Head of caudate nucleus (tissue), 42 donors: ENCODE measurements around the gene UGT1A6.
"Not testable (repeated sequence)": the region's sequence is repeated elsewhere in the genome, so short reads cannot be mapped to it uniquely, and the experiment has no call there.

Experiments used
- DNase-seq, 42 donors: peaks; one replicate each; pipeline versions ENCODE4 v3.0.0 to v3.0.0-alpha.2; 2020 to 2021; ENCODE audit warnings: mixed read lengths in 7 of 42
- intact Hi-C: fragments of 100-400 bp; cut with DNase I; formaldehyde crosslinking; loops from one replicate; pipeline ENCODE4 v1.15.0; 2022

The UGT1A6 gene

DNA sequence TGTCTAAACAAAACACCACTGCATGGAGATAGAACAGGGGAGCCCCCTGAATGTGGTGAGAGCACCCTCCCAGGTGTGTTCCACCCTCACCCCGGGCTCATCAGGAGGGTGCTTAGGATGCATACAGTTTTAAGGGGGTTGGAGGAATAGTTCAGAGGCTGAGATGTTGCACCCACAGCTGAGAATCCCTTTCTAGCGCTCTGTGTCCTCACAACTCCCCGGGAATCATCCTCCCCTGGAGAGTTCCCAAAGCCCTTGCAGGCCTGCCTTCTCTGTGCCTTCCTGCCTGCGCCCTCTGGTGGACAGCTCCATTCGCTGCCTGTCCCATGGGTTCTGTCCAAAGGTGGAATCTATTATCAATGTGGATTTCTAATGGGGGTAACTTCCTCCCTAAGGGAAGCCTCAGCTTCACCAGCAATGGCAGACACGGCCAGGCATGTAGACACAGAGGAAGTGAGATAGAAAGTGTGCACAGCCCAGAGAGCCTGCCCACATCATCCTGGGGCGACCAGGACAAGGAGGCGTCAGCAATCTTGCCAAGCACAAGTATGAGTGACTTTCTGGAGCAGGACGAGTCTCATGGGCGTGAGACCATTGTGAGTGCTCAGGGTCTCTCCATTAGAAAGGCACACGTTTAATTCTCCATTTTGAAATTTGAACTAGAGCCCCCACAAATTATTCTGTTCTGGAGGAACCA lies 18.8 kb downstream of the UGT1A6 start:
- peak; percentile 64 to 94 (median 84) for DNase-seq
- intact Hi-C loops = loop anchor here (5.0 kb wide), 1 partner anchor 264 kb away; no protein-coding TSS in a partner anchor

DNA sequence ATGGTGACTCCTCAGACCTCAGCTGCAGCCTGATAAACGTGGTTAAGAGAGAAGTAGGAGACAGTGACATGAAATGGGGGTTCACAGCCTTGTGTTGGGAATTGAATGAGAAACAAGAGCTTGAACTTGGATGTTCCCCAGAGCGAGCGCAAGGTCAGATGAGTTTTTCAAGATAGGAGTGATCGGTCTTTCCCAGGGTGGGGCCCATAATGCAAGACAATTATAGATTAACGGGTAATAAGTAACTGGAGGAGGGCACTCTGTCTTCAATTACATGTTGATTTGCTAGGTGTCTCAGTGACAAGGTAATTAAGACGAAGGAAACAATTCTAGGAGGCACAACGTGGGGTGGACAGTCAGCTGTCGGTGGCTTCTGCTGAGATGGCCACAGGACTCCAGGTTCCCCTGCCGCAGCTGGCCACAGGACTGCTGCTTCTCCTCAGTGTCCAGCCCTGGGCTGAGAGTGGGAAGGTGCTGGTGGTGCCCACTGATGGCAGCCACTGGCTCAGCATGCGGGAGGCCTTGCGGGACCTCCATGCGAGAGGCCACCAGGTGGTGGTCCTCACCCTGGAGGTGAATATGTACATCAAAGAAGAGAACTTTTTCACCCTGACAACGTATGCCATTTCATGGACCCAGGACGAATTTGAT lies 20.0 kb downstream of the UGT1A6 start, which contains the start of gene UGT1A5:
Gene UGT1A5, plus strand, starts transcription at position 297 of the 651 bp plus-strand sequence. Its CDS starts 85 bp downstream, at position 382.
- no peak for DNase-seq
- intact Hi-C loops = loop anchor here (5.0 kb wide), 1 partner anchor 265 kb away; no protein-coding TSS in a partner anchor

DNA sequence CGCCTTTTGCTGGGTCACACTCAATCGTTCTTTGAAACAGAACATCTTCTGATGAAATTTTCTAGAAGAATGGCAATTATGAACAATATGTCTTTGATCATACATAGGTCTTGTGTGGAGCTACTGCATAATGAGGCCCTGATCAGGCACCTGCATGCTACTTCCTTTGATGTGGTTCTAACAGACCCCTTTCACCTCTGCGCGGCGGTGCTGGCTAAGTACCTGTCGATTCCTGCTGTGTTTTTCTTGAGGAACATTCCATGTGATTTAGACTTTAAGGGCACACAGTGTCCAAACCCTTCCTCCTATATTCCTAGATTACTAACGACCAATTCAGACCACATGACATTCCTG lies 20.5 kb downstream of the UGT1A6 start:
- intact Hi-C loops = loop anchor here (5.0 kb wide), 1 partner anchor 266 kb away; no protein-coding TSS in a partner anchor
- DNase-seq = no peak

DNA sequence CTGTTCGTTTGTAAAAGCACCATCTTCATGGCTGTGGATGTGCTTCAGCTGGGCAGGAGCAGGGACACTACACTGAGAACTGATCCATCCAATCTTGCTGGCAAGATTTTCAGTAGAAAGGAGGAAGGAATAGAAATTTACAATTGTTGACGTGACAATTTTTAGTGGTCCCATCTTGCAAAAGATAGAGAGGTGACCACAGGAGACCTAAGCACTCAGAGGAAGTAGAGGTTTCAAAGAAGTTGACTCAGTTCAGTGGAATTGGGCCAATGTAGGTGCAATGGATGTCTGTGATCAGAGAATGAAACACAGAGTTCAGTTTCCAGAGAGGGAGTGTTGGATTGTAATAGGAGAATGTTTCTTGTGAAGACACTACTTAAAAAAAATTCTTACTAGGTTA lies 21.4 kb downstream of the UGT1A6 start:
- DNase-seq = no peak
- intact Hi-C loops = loop anchor here (5.0 kb wide), 1 partner anchor 267 kb away; no protein-coding TSS in a partner anchor

DNA sequence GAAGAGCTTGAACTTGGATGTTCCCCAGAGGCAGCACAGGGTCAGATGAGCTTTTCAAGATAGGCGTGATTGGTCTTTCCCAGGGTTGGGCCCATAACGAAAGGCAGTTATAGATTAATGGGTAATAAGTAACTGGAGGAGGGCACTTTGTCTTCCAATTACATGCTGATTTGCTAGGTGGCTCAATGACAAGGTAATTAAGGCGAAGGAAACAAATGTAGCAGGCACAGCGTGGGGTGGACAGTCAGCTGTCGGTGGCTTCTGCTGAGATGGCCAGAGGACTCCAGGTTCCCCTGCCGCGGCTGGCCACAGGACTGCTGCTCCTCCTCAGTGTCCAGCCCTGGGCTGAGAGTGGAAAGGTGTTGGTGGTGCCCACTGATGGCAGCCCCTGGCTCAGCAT lies 25.9 kb downstream of the UGT1A6 start, which contains the start of gene UGT1A4:
Gene UGT1A4, plus strand, starts transcription at position 185 of the 400 bp plus-strand sequence. Its CDS starts 85 bp downstream, at position 270.
- intact Hi-C loops = no loop called here
- DNase-seq = no peak

DNA sequence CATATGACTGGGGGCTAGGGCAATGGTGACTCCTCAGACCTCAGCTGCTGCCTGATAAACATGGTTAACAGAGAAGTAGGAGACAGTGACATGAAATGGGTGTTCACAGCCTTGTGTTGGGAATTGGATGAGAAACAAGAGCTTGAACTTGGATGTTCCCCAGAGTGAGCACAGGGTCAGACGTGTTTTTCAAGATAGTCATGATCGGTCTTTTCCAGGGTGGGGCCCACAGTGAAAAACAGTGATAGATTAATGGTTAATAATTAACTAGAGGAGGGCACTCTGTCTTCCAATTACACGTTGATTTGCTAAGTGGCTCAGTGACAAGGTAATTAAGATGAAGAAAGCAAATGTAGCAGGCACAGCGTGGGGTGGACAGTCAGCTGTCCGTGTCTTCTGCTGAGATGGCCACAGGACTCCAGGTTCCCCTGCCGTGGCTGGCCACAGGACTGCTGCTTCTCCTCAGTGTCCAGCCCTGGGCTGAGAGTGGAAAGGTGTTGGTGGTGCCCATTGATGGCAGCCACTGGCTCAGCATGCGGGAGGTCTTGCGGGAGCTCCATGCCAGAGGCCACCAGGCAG lies 36.1 kb downstream of the UGT1A6 start, which contains the start of gene UGT1A3:
Gene UGT1A3, plus strand, starts transcription at position 320 of the 579 bp plus-strand sequence. Its CDS starts 85 bp downstream, at position 405.
- intact Hi-C loops = no loop called here
- no peak for DNase-seq

DNA sequence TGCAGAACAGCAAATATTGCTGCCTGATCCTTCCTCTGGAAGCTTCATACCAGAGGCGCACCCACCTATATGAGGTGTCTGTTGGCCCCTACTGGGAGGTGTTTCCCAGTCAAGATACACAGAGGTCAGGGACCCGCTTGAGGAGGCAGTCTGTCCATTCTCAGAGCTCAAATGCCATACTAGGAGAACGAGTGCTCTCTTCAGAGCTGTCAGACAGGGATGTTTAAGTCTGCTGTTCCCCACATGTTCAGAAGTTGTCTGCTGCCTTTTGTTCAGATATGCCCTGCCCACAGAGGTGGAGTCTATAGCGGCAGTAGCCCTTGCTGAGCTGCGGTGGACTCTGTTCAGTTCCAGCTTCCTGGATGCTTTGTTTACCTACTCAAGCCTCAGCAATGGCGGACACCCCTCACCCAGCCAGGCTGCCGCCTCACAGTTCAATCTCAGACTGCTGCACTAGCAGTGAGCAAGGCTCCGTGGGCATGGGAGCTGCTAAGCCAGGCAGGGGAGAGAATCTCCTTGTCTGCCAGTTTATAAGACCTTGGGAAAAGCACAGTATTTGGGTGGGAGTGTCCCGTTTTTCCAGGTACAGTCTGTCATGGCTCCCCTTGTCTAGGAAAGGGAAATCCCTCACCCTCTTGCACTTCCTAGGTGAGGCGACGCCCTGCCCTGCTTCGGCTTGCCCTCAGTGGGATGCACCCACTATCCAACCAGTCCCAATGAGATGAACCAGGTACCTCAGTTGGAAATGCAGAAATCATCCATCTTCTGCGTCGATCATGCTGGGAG lies 44.4 kb downstream of the UGT1A6 start:
- intact Hi-C loops, DNase-seq: not testable (repeated sequence)

DNA sequence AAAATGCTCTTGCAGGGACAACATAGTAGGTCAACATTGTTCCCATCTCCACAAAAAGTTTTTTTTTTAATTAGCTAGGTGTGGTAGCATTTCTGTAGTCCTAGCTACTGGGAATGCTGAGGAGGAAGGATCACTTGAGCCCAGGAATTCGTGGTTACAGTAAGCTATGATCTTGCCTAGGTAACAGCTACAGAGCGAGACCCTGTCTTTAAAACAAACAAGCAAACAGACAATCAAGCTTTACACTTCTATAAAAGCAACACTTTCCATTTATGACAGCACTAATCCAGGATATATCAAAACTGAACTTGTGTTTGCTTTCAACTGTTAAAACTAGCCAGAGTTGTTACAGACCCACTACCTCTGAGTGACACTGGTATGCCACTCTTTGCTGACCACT lies 48.2 kb downstream of the UGT1A6 start:
- intact Hi-C loops = no loop called here
- DNase-seq = no peak

DNA sequence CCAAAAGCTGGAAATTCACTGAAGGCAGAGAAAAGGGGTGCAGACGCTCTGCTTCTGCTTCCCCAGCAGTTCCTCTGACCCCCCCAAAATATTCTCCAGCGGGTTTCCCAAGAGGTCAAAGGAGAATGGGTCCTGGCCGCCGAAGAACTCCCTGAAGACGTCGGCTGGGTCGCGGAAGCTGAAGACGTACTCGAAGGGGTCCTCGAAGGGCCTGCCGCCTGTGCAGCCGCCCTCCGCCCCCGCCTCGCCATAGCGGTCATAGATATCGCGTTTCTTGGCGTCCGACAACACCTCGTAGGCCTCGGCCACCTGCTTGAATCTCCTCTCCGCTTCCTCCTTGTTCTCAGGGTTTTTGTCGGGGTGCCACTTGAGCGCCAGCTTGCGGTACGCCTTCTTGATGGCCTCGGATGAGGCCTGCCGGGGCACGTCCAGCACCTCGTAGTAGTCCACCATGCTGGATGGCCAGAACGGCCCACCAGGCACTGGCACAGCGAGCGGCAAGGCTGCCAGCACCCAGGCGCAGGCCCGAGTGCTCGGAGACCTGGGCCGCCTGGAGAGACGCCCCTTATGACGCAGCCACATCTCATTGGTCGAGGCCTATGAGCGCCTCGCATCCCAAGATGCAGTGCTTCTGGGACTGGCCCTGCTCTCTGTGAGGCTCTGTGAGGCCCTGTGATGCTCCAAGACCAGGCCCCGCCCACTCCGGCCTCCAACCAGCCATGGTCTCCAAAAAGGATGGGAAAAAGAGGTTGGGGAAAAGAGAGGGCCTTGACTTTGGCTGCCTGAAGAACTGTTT lies 51.0 kb downstream of the UGT1A6 start:
- intact Hi-C loops = no loop called here
- no peak for DNase-seq

DNA sequence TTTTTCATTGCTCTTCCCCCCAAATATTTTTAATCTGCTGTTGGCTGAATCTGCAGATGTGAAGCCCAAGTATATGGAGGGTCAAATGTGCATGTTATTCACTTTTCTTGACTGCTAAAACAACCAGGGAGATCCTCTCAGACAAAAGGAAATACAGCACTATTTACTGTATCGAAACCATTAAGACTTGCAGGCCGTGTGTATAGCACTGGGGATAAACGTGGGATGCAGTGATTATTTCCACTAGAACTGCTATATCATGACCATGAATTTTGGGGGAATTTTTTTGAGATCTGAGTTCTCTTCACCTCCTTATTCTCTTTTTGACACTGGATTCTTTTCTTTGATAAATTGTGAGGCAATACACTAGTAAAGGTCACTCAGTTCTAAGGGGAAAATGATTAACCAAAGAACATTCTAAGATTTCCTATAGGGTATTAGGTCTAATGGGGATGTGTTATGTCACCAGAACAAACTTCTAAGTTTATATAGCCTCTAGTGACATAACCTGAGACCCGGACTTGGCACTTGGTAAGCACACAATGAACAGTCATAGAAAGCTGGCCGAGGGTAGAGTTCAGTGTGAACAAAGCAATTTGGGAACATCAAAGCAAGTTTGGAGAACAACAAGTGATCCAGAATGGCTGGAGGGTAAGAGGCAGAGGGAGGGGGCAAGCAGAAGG lies 52.5 kb downstream of the UGT1A6 start:
- intact Hi-C loops = no loop called here

DNA sequence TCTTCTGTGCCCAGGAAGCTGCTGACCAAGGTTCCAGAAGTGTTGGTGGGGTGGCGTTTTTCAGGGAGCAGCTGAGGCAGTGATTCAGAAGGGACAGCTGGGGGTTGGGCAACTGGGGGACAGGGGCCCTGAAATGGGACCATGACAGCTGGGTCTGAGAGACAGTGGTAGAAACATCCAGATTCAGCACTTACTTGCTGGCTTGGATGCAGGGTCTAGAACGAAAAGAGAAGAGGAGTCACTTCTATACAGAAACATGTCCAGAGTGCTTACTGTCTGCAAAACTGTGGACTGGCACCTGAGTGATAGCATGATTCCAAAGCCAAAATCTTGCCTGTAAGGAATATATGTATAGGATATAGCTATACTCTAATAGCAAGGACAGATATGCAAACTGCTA lies 53.1 kb downstream of the UGT1A6 start:
- intact Hi-C loops, DNase-seq: not testable (repeated sequence)

More for the DNA sequence above, 52.5 kb downstream of the UGT1A6 start:
- DNase-seq = no peak

DNA sequence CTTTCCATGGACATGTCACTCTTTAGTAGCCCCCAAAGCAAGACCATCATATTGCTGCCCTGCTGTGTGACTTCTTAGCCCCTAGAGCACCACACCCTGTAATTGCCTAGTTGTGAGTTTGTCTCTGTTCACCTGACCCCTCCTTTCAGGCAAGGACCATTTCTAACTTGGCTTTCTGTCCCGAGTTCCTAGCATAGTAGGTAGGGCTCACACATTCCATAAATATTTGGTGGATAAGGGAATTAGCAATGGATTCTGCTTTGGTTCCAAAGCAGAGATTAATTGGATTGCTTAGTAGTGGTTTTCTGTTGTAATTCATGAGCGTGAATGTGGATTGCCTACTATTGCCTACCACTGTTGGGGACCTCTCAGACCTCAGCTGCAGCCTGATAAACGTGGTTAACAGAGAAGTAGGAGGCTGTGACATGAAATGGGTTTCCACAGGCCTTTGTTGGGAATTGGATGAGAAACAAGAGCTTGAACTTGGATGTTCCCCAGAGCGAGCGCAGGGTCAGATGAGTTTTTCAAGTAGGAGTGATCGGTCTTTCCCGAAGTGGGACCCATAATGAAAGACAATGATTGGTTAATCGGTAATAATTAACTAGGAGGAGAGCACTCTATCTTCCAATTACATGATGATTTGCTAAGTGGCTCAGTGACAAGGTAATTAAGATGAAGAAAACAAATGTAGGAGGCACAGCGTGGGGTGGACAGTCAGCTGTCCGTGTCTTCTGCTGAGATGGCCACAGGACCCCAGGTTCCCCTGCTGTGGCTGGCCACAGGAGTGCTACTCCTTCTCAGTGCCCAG lies 54.0 kb downstream of the UGT1A6 start:
- intact Hi-C loops = no loop called here
- no peak for DNase-seq

DNA sequence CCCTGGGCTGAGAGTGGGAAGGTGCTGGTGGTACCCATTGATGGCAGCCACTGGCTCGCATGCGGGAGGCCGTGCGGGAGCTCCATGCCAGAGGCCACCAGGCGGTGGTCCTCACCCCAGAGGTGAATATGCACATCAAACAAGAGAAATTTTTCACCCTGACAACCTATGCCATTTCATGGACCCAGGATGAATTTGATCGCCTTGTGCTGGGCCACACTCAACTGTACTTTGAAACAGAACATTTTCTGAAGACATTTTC lies 54.5 kb downstream of the UGT1A6 start:
- DNase-seq = no peak
- intact Hi-C loops = no loop called here

DNA sequence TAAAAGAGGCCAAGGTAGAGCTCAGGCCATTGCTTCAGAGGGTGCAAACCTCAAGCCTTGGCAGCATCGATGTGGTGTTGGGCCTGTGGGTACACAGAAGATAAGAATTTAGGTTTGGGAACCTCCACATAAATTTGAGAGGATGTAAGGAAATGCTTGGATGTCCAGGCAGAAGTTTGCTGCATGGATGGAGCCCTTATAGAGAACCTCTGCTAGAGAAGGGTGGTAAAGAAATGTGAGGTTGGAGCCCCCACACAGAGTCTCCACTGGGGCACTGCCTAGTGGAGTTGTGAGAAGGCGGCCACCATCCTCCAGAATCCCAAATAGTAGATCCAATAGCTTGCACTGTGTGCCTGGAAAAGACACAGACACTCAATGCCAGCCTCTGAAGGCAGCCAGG lies 58.0 kb downstream of the UGT1A6 start:
- DNase-seq, intact Hi-C loops: not testable (repeated sequence)

DNA sequence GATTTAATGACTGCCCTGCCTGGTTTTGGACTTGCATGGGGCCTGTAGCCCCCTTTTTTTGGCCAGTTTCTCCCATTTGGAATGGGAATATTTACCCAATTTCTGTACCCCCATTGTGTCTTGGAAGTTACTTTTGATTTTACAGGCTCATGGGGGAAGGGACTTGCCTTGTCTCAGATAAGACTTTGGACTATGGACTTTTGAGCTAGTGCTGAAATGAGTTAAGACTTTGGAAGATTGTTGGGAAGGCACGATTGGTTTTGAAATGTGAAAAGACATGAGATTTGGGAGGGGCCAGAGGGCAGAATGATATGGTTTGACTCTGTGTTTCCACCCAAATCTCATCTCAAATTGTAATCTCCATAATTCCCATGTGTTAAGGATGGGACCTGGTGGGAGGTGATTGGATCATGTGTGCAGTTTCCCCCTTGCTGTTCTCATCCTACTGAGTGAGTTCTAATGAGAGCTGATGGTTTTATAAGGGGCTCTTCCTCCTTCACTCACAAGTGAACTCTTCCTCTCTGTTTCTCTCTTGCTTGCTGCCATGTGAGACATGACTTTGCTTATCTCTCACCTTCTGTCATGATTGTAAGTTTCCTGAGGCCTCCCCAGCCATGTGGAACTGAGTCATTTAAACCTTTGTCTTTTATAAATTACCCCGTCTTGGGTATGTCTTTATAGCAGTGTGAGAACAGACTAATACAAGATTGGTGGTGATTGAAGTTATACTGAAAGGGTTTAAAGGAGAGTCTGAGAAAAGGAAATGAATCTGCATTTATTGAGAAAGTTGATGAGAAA lies 58.7 kb downstream of the UGT1A6 start:
- intact Hi-C loops, DNase-seq: not testable (repeated sequence)

DNA sequence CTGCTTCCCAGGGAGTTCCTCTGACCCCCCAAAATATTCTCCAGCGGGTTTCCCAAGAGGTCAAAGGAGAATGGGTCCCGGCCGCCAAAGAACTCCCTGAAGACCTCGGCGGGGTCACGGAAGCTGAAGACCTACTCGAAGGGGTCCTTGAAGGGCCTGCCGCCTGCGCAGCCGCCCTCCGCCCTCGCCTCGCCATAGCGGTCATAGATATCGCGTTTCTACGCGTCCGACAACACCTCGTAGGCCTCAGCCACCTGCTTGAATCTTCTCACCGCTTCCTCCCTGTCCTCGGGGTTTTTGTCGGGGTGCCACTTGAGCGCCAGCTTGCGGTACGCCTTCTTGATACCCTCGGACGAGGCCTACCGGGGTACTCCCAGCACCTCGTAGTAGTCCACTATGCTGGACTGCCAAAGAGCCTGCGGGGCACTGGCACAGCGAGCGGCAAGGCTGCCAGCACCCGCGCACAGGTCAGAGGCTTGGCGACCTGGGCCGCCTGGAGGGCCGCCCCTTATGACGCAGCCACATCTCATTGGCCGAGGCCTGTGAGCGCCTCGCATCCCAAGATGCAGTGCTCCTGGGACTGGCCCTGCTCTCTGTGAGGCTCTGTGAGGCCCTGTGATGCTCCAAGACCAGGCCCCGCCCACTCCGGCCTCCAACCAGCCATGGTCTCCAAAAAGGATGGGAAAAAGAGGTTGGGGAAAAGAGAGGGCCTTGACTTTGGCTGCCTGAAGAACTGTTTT lies 62.4 kb downstream of the UGT1A6 start:
- DNase-seq = no peak
- intact Hi-C loops = no loop called here
